ENCODE measurements around the gene LNP1.

LNP1 gene

GRCh38 chr3:100384733-100385525 is 16.4 kb upstream of the LNP1 start:
- Mint-ChIP-seq H3K4me3 (no peak overlapping the region), H3K9me3 (no peaks in the 10 kb centered on the region), H3K27ac (peak overlapping the region; percentile 48), H3K27me3 (no peaks in the 10 kb centered on the region), H3K4me1 (peaks cover 31% of the 10 kb centered on the region), H3K36me3 (peaks cover 19% of the 10 kb centered on the region)

- Mint-ChIP-seq H3K4me3 (no peak overlapping the region), H3K27me3 (no peaks in the 10 kb centered on the region), H3K9me3 (no peaks in the 10 kb centered on the region), H3K4me1 (peaks cover 31% of the 10 kb centered on the region), H3K27ac (no peak overlapping the region), H3K36me3 (peaks cover 17% of the 10 kb centered on the region)
Observed at GRCh38 chr3:100386437-100387074, 14.8 kb upstream of the LNP1 start.

GRCh38 chr3:100389025-100389424 is 12.3 kb upstream of the LNP1 start:
- Mint-ChIP-seq H3K4me3 (no peak overlapping the region), H3K27me3 (no peaks in the 10 kb centered on the region), H3K27ac (no peak overlapping the region), H3K36me3 (peaks cover 17% of the 10 kb centered on the region), H3K9me3 (no peaks in the 10 kb centered on the region), H3K4me1 (peaks cover 43% of the 10 kb centered on the region)

- H3K4me3 Mint-ChIP-seq: no peak overlapping the region
- peaks cover 61% of the 10 kb centered on the region for H3K4me1 Mint-ChIP-seq
- no peaks in the 10 kb centered on the region for H3K9me3 Mint-ChIP-seq
- H3K36me3 Mint-ChIP-seq: peaks cover 2% of the 10 kb centered on the region
- H3K27ac Mint-ChIP-seq: no peak overlapping the region
- H3K27me3 Mint-ChIP-seq: no peaks in the 10 kb centered on the region
Observed at GRCh38 chr3:100395679-100396431, 5.5 kb upstream of the LNP1 start.

GRCh38 chr3:100396967-100397366 is 4.4 kb upstream of the LNP1 start:
- no peak overlapping the region for H3K27ac Mint-ChIP-seq
- H3K4me3 Mint-ChIP-seq: peak overlapping the region; percentile 23
- peaks cover 2% of the 10 kb centered on the region for H3K36me3 Mint-ChIP-seq
- H3K4me1 Mint-ChIP-seq: peaks cover 63% of the 10 kb centered on the region
- H3K9me3 Mint-ChIP-seq: no peaks in the 10 kb centered on the region
- no peaks in the 10 kb centered on the region for H3K27me3 Mint-ChIP-seq

GRCh38 chr3:100399341-100400071 is 1.8 kb upstream of the LNP1 start:
- H3K4me3 Mint-ChIP-seq: peak overlapping the region; percentile 95
- peak overlapping the region; percentile 76 for H3K27ac Mint-ChIP-seq
- H3K36me3 Mint-ChIP-seq: peaks cover 2% of the 10 kb centered on the region
- H3K9me3 Mint-ChIP-seq: no peaks in the 10 kb centered on the region
- H3K4me1 Mint-ChIP-seq: peaks cover 73% of the 10 kb centered on the region
- no peaks in the 10 kb centered on the region for H3K27me3 Mint-ChIP-seq

- H3K27me3 Mint-ChIP-seq: no peaks in the 10 kb centered on the region
- no peaks in the 10 kb centered on the region for H3K9me3 Mint-ChIP-seq
- H3K36me3 Mint-ChIP-seq: peaks cover 4% of the 10 kb centered on the region
- H3K27ac Mint-ChIP-seq: peak overlapping the region; percentile 76
- peaks cover 77% of the 10 kb centered on the region for H3K4me1 Mint-ChIP-seq
- peak overlapping the region; percentile 95 for H3K4me3 Mint-ChIP-seq
Observed at GRCh38 chr3:100400419-100400779, 940 bp upstream of the LNP1 start.

GRCh38 chr3:100401674-100402041 is 319 bp downstream of the LNP1 start:
- peaks cover 70% of the 10 kb centered on the region for H3K4me1 Mint-ChIP-seq
- H3K36me3 Mint-ChIP-seq: peaks cover 8% of the 10 kb centered on the region
- H3K4me3 Mint-ChIP-seq: peak overlapping the region; percentile 95
- H3K27me3 Mint-ChIP-seq: no peaks in the 10 kb centered on the region
- H3K9me3 Mint-ChIP-seq: no peaks in the 10 kb centered on the region
- peak overlapping the region; percentile 97 for H3K27ac Mint-ChIP-seq

- peak overlapping the region; percentile 97 for H3K27ac Mint-ChIP-seq
- peak overlapping the region; percentile 95 for H3K4me3 Mint-ChIP-seq
- peaks cover 64% of the 10 kb centered on the region for H3K4me1 Mint-ChIP-seq
- H3K27me3 Mint-ChIP-seq: no peaks in the 10 kb centered on the region
- H3K36me3 Mint-ChIP-seq: peaks cover 10% of the 10 kb centered on the region
- no peaks in the 10 kb centered on the region for H3K9me3 Mint-ChIP-seq
Observed at GRCh38 chr3:100402256-100402655, 917 bp downstream of the LNP1 start.

GRCh38 chr3:100402891-100403290 is 1.6 kb downstream of the LNP1 start:
- no peaks in the 10 kb centered on the region for H3K27me3 Mint-ChIP-seq
- peaks cover 16% of the 10 kb centered on the region for H3K36me3 Mint-ChIP-seq
- H3K4me1 Mint-ChIP-seq: peaks cover 65% of the 10 kb centered on the region
- peak overlapping the region; percentile 65 for H3K27ac Mint-ChIP-seq
- H3K9me3 Mint-ChIP-seq: peaks cover 6% of the 10 kb centered on the region
- H3K4me3 Mint-ChIP-seq: peak overlapping the region; percentile 95

GRCh38 chr3:100403362-100404249 is 2.3 kb downstream of the LNP1 start:
- Mint-ChIP-seq H3K9me3 (peaks cover 7% of the 10 kb centered on the region), H3K36me3 (peaks cover 19% of the 10 kb centered on the region), H3K27ac (no peak overlapping the region), H3K27me3 (no peaks in the 10 kb centered on the region), H3K4me1 (peaks cover 61% of the 10 kb centered on the region), H3K4me3 (peak overlapping the region; percentile 95)

- no peaks in the 10 kb centered on the region for H3K27me3 Mint-ChIP-seq
- H3K4me1 Mint-ChIP-seq: peaks cover 55% of the 10 kb centered on the region
- no peak overlapping the region for H3K4me3 Mint-ChIP-seq
- peaks cover 21% of the 10 kb centered on the region for H3K36me3 Mint-ChIP-seq
- no peak overlapping the region for H3K27ac Mint-ChIP-seq
- peaks cover 7% of the 10 kb centered on the region for H3K9me3 Mint-ChIP-seq
Observed at GRCh38 chr3:100404250-100404548, 2.9 kb downstream of the LNP1 start.

- Mint-ChIP-seq H3K27ac (no peak overlapping the region), H3K4me3 (no peak overlapping the region), H3K27me3 (no peaks in the 10 kb centered on the region), H3K9me3 (peaks cover 12% of the 10 kb centered on the region), H3K4me1 (peaks cover 38% of the 10 kb centered on the region), H3K36me3 (peaks cover 29% of the 10 kb centered on the region)
Observed at GRCh38 chr3:100407164-100407563, 5.8 kb downstream of the LNP1 start.

- peaks cover 30% of the 10 kb centered on the region for H3K4me1 Mint-ChIP-seq
- H3K27me3 Mint-ChIP-seq: no peaks in the 10 kb centered on the region
- peaks cover 12% of the 10 kb centered on the region for H3K9me3 Mint-ChIP-seq
- H3K4me3 Mint-ChIP-seq: no peak overlapping the region
- no peak overlapping the region for H3K27ac Mint-ChIP-seq
- H3K36me3 Mint-ChIP-seq: peaks cover 35% of the 10 kb centered on the region
Observed at GRCh38 chr3:100407977-100408532, 6.7 kb downstream of the LNP1 start.

Measured in activated naive CD4-positive, alpha-beta T cell treated with anti-CD3 and anti-CD28 coated beads, Interleukin-2, amount 50 U/mL, for 24 hours (primary cell).